IMR-90 (cell line): Measurements from ENCODE around the gene SMIM29. TPM values are rescaled to one million over a fixed set of nuclear protein-coding genes. Genes with fewer than 3 reads are reported as not detected.
A peak's percentile ranks its signal among the peaks of the same experiment; 100 is the strongest.

Source experiments
- ATAC-seq: fragments of 200-7000 bp; cut with Tn5 transposase; 2 replicates; pipeline ENCODE4 v1.9.1; 2020; ENCODE audit warnings: low read depth, mild to moderate bottlenecking, moderate library complexity
- BruUV-seq: library from RNA; stranded (reverse); fragments of 400-500 nt; replicated peaks from 2 replicates; lab custom pipeline; 2021; lab: Mats Ljungman, UMichigan
- CTCF ChIA-PET: fragments of 300-600 bp; formaldehyde crosslinking; extraction: SDS; loops from one replicate; lab custom pipeline; 2021; ENCODE audit warnings: antibody characterized with exemption; lab: Yijun Ruan, JAX
- POLR2A ChIA-PET: fragments of 300-600 bp; sonication (Branson Sonifier 250); formaldehyde crosslinking; loops from one replicate; lab custom pipeline; 2022; ENCODE audit warnings: antibody characterized with exemption; ENCODE audit not compliant: unreplicated experiment; lab: Charles Lee
- DNase-seq: peaks from one replicate; pipeline ENCODE4 v3.0.0; 2013
- H2AFZ ChIP-seq: replicated peaks from 2 replicates; pipeline ENCODE3; 2013; ENCODE audit warnings: low read length, mild to moderate bottlenecking; ENCODE audit not compliant: poor library complexity
- H2AK5ac ChIP-seq: 2 replicates; pipeline ENCODE4 v1.6.1; 2013; ENCODE audit warnings: low read depth, low read length, inconsistent platforms
- H2AK9ac ChIP-seq: replicated peaks from 2 replicates; pipeline ENCODE3; 2013; ENCODE audit warnings: mild to moderate bottlenecking, low read depth, low read length, moderate library complexity; ENCODE audit not compliant: poor library complexity
- H2BK120ac ChIP-seq: 2 replicates; pipeline ENCODE4 v1.6.1; 2013; ENCODE audit warnings: low read depth, low read length, inconsistent platforms
- H2BK15ac ChIP-seq: 3 replicates; pipeline ENCODE4 v1.6.1; 2013; ENCODE audit warnings: low read depth, low read length, inconsistent platforms
- H2BK20ac ChIP-seq: 2 replicates; pipeline ENCODE4 v1.6.1; 2013; ENCODE audit warnings: low read depth, mild to moderate bottlenecking, inconsistent platforms, low read length, moderate library complexity
- H2BK5ac ChIP-seq: 2 replicates; pipeline ENCODE4 v1.6.1; 2013; ENCODE audit warnings: mild to moderate bottlenecking, low read depth, low read length, inconsistent platforms; ENCODE audit not compliant: poor library complexity, severe bottlenecking
- H3K14ac ChIP-seq: replicated peaks from 2 replicates; pipeline ENCODE4 v1.6.1; 2013; ENCODE audit warnings: low read depth, low read length, inconsistent platforms
- H3K18ac ChIP-seq: 2 replicates; pipeline ENCODE4 v1.6.1; 2013; ENCODE audit warnings: low read depth, low read length, control low read depth
- H3K23ac ChIP-seq: 2 replicates; pipeline ENCODE4 v1.6.1; 2013; ENCODE audit warnings: low read depth, low read length, inconsistent platforms
- H3K27ac ChIP-seq: 2 replicates; pipeline ENCODE4 v1.5.1; 2013; ENCODE audit warnings: mild to moderate bottlenecking, control low read depth, low read length; ENCODE audit not compliant: insufficient read depth
- H3K27me3 ChIP-seq: 2 replicates; pipeline ENCODE4 v1.6.1; 2013; ENCODE audit warnings: low read length; ENCODE audit not compliant: control insufficient read depth, insufficient read depth
- H3K36me3 ChIP-seq: 2 replicates; pipeline ENCODE4 v1.6.1; 2013; ENCODE audit warnings: low read length, mixed read lengths; ENCODE audit not compliant: control insufficient read depth, insufficient read depth
- H3K4ac ChIP-seq: 2 replicates; pipeline ENCODE4 v1.6.1; 2013; ENCODE audit warnings: low read depth, low read length, inconsistent platforms
- H3K4me1 ChIP-seq: 2 replicates; pipeline ENCODE4 v1.6.1; 2013; ENCODE audit warnings: low read length, mixed read lengths; ENCODE audit not compliant: control insufficient read depth, insufficient read depth
- H3K4me2 ChIP-seq: 2 replicates; pipeline ENCODE4 v1.6.1; 2013; ENCODE audit warnings: low read depth, mild to moderate bottlenecking, control low read depth, low read length, moderate library complexity
- H3K4me3 ChIP-seq: 2 replicates; pipeline ENCODE4 v1.5.1; 2013; ENCODE audit warnings: low read depth, mild to moderate bottlenecking, control low read depth, low read length, moderate library complexity; ENCODE audit not compliant: insufficient read depth
- H3K56ac ChIP-seq: 2 replicates; pipeline ENCODE4 v1.6.1; 2013; ENCODE audit warnings: low read length, inconsistent platforms; ENCODE audit not compliant: insufficient read depth; ENCODE audit errors: extremely low read depth
- H3K79me1 ChIP-seq, 2 experiments: 2 replicates each; pipeline ENCODE4 v1.6.1; 2013; ENCODE audit warnings: low read length in 2 of 2, inconsistent platforms in 1 of 2, low read depth in 1 of 2
- H3K9ac ChIP-seq: 2 replicates; pipeline ENCODE4 v1.6.1; 2013; ENCODE audit warnings: low read depth, low read length, control low read depth
- H3K9me1 ChIP-seq: 2 replicates; pipeline ENCODE4 v1.6.1; 2013; ENCODE audit warnings: low read length, inconsistent platforms; ENCODE audit not compliant: insufficient read depth
- H3K9me3 ChIP-seq: 2 replicates; pipeline ENCODE4 v1.6.1; 2013; ENCODE audit warnings: low read length; ENCODE audit not compliant: control insufficient read depth, insufficient read depth
- H4K20me1 ChIP-seq: 2 replicates; pipeline ENCODE4 v1.6.1; 2013; ENCODE audit warnings: low read length, inconsistent platforms; ENCODE audit not compliant: insufficient read depth
- H4K5ac ChIP-seq: 2 replicates; pipeline ENCODE4 v1.6.1; 2013; ENCODE audit warnings: mild to moderate bottlenecking, low read depth, low read length, control low read depth
- H4K8ac ChIP-seq, 2 experiments: 2 replicates each; pipeline ENCODE4 v1.6.1; 2013; ENCODE audit warnings: low read depth in 2 of 2, low read length in 2 of 2, control low read depth in 1 of 2, inconsistent platforms in 1 of 2
- H4K91ac ChIP-seq: 2 replicates; pipeline ENCODE4 v1.6.1; 2013; ENCODE audit warnings: low read depth, low read length, inconsistent platforms; ENCODE audit not compliant: insufficient read depth
- FOS ChIP-seq: fragments of 150-350 bp; IDR thresholded peaks from 2 replicates; pipeline ENCODE4 v1.6.1; 2016; ENCODE audit warnings: low read depth, low read length
- MAFK ChIP-seq: IDR thresholded peaks from 2 replicates; pipeline ENCODE4 v1.6.1; 2012; ENCODE audit warnings: low read depth, low read length, improper control_type of control experiment
- RCOR1 ChIP-seq: IDR thresholded peaks from 2 replicates; pipeline ENCODE4 v1.6.1; 2012; ENCODE audit warnings: mild to moderate bottlenecking, low read length, improper control_type of control experiment; ENCODE audit not compliant: insufficient replicate concordance
- RFX5 ChIP-seq: IDR thresholded peaks from 2 replicates; pipeline ENCODE4 v1.8.0; 2012; ENCODE audit warnings: low read depth, mild to moderate bottlenecking, low read length, moderate library complexity
- WGBS, 2 experiments: methylation state at CpG; one replicate each; pipeline versions ENCODE4 v1.1.5 to v1.1.7; 2013; ENCODE audit warnings: missing lambda C conversion rate in 2 of 2; ENCODE audit not compliant: insufficient read length in 1 of 2; ENCODE audit errors: extremely low coverage in 2 of 2; 5-methylcytosine and 5-hydroxymethylcytosine counted together
- dilution Hi-C: fragments of 300-500 bp; cut with HindIII; formaldehyde crosslinking; loops from one replicate; pipeline ENCODE4 v1.14.3; 2018; ENCODE audit warnings: low sequenced_read_pairs; ENCODE audit not compliant: unreplicated experiment
- in situ Hi-C: fragments of 300-500 bp; cut with MboI; formaldehyde crosslinking; loops from 3 replicates; pipeline ENCODE4 v1.14.3; 2019; ENCODE audit warnings: low sequenced_read_pairs, inconsistent platforms, mixed read lengths
- intact Hi-C: fragments of 100-400 bp; cut with micrococcal nuclease; formaldehyde crosslinking; loops from 2 replicates; pipeline ENCODE4 v1.10.0; 2022
- polyA plus RNA-seq, 3 experiments: library from polyadenylated mRNA; depleted of rRNA; stranded (reverse); fragments of >200 nt; gene quantifications; 2 replicates each; pipeline ENCODE4 v1.2.3, GENCODE V29; 2012; ENCODE audit warnings: low replicate concordance in 1 of 3
- total RNA-seq: library from RNA; depleted of rRNA; stranded (reverse); fragments of >200 nt; gene quantifications from 2 replicates; pipeline ENCODE4 v1.2.3, GENCODE V29; 2012

SMIM29 gene
- total and polyA plus RNA-seq, 2 of the 4 experiments (the other 2 are of a cell fraction) = 8.4 to 28.9 TPM

DNA sequence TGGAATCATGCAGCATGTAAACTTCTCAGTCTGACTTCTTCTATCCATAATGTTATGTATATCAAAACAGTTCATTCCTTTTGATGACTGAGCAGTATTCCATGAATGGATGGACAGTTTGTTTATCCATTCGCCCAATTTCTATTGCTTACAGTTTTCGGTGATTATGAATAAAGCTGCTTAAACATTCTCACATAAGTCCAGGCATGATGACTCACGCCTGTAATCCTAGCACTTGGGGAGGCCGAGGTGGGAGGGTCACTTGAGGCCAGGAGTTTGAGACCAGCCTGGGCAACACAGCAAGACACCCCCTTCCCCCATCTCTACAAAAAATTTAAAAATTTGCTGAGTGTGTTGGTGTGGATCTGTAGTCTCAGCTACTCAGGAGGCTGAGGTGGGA lies 35.0 kb downstream of the SMIM29 start:
- Histone ChIP-seq H2BK15ac (no peak overlapping the region; the same call in 2 of the 3 replicates), H3K27ac (no peak overlapping the region), H3K23ac (no peak overlapping the region), H3K9ac (no peak overlapping the region), H2AFZ (no peak overlapping the region), H3K79me1 (no peaks in the 10 kb centered on the region), H3K27me3 (no peaks in the 10 kb centered on the region), H3K56ac (no peak overlapping the region), H3K9me3 (no peaks in the 10 kb centered on the region), H4K91ac (no peak overlapping the region), H4K5ac (no peak overlapping the region), H3K36me3 (no peaks in the 10 kb centered on the region), H3K14ac (no peak overlapping the region), H3K9me1 (0 out of 2 replicates have a peak, but pooled peaks cover 4% of the 10 kb centered on the region), H2BK5ac (peak overlapping the region; percentile 75), H3K4me1 (no peaks in the 10 kb centered on the region; the same call in 1 of the 2 replicates), H3K4me2 (no peak overlapping the region), H2BK120ac (no peak overlapping the region), H3K18ac (no peak overlapping the region; the same call in 1 of the 2 replicates), H2AK5ac (peak overlapping the region; percentile 57; the same call in 1 of the 2 replicates), H3K4me3 (no peak overlapping the region), H2BK20ac (peak overlapping the region; percentile 23; the same call in 1 of the 2 replicates), H3K4ac (no peak overlapping the region), H4K20me1 (no peaks in the 10 kb centered on the region; the same call in 1 of the 2 replicates), H2AK9ac (no peak overlapping the region), H4K8ac (peak overlapping the region in 1 of 2 experiments; percentile 57; a peak in 1 of 4 replicates)
- intact Hi-C loops = loop anchor here (2.0 kb wide), 1 partner anchor 23 kb away; the partner anchor contains the start of gene HMGA1
- no CpG with 5 or more reads among the region's 4 CpGs for WGBS, 2 experiments
- dilution Hi-C loops = no loop called here
- peak; percentile 77 for TF ChIP-seq MAFK
- TF ChIP-seq FOS = peak; percentile 37; the same call in 1 of the 2 replicates
- TF ChIP-seq RFX5 = no peak
- peak; percentile 36 for TF ChIP-seq RCOR1
- ATAC-seq = peak; percentile 91
- DNase-seq = peak; percentile 81
- ChIA-PET CTCF (interaction anchor here (0.6 to 1.9 kb wide), 2 partner anchors 15 to 18 kb away, joined by 3 to 6 read pairs; no protein-coding TSS in a partner anchor), POLR2A (no interaction called here)
- in situ Hi-C loops = no loop called here
- BruUV-seq = no TSS peak
